KOPT-K1 (cell line): ENCODE data around the gene IGFALS.

Source experiments
- H3K27ac ChIP-seq: fragments of 200-600 bp; sonication (generic); 2 replicates; pipeline ENCODE4 v1.5.1; 2016; ENCODE audit warnings: antibody characterized with exemption, mild to moderate bottlenecking, low read depth, low read length; ENCODE audit not compliant: poor library complexity, severe bottlenecking
- H3K36me3 ChIP-seq: fragments of 200-600 bp; sonication (generic); 2 replicates; pipeline ENCODE4 v1.5.1; 2017; ENCODE audit warnings: antibody characterized with exemption, mild to moderate bottlenecking, low read length, moderate library complexity; ENCODE audit not compliant: insufficient read depth
- H3K9me3 ChIP-seq: fragments of 200-600 bp; sonication (generic); 2 replicates; pipeline ENCODE4 v1.5.1; 2017; ENCODE audit warnings: antibody characterized with exemption, low read length, mild to moderate bottlenecking; ENCODE audit not compliant: insufficient read depth, poor library complexity, severe bottlenecking

IGFALS gene

DNA sequence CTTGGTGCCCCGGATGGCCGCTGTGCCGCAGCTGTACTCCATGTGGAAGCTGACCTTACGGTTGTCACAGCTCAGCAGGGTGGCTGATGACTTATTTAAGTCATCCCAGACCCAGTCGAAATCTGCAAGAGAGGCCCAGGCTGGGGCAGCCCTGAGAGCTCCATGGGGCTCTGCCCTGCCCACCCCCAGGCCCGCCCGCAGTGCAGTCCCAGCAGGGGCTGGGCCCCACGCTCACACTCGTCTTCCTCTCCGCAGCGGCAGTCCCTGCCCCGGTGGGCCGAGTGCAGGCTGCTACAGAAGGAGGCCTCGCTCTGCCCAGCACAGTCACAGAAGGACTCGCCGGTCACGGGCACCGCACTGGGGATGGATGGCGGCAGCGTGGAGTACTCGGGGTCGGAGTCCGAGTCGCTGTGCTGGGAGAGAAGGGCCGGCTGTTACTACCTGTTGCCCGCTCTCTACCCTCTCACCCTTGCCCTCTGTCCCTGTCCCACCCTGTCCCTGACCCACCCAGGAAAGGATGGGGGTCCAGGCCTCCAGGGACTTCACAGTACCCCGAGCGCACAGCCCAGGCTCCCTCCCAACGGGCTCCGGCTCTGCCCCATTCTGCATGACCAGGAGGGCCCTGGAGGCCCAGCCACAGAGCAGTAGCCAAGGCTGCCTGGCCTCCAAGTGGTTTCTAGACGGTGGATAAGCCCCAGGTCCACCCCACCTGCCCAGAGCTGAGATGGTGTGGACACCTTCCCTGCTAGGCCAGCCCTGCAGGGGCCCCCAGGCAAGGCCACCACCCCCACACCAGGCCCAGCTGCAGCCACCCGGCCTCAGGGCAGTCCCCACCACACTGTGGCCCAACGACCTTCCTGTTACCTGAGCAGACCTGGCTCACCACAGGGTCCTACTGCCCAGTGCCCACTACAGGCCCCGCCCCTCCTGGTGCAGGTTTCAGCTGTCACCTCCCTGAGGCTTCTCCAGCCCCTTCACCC is 15.0 kb downstream of the IGFALS start:
- Histone ChIP-seq H3K36me3 (peaks cover 43% of the 10 kb centered on the region; the same call in 1 of the 2 replicates), H3K27ac (no peak overlapping the region), H3K9me3 (no peaks in the 10 kb centered on the region)

DNA sequence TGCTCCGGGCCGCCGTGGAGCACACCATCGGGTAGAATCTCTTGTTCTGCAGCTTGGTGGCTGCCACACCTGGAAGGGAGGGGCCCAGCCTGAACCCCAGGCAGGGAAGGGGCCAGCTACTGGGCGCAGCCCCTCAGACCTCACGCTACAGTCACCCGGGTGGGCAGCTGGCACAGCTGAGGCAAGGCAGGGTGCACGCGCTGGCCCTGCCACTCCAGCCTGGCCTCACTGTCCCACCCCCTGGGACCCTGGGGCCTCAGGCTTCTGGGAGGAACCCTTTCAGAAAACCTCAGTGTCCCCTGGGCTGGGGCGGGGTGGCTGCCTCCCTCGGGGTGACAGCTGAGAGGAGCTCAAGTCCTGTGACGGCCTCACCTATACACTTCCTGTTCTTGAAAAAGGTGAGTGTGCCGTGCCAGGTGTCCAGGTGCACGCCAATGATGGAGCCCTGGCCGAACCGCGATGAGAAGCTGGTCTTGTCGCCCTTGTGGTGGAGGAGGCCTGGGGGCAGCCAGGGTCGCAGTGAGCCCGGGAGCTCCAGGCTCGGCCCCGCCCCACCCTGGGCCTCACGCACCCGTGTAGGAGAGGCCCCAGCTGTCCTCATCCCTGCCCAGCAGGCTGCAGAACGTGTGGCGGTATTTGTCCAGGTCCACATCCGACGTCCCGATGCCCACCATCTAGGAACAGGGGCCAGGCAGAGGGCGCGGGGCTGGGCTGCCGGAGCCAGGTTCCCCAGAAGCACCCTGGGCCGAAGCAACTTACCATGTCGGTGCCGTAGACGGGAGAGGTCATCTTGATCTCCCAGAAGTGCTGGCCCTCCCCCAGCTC is 15.9 kb downstream of the IGFALS start:
- no peaks in the 10 kb centered on the region for H3K9me3 ChIP-seq
- H3K27ac ChIP-seq, result no peak overlapping the region
- peaks cover 43% of the 10 kb centered on the region; the same call in 1 of the 2 replicates for H3K36me3 ChIP-seq

DNA sequence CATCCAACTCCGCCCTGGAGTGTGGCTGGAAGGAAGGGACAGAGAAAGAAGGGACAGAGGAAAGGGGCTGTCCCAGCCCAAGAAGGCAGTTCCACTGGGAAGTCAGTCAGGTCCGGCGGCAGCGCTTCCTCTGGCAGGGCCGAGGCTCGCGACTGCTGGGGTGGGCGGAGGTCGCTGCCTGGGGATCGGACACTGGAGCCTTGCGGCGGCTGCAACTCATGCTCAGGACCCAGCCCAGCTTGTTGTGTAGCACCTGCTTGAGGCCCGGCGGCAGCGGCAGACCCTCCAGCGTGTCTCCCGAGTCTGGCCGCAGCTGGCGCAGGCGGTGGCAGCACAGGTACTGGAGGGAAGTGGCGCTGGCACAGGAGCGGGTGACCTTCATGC is 16.5 kb downstream of the IGFALS start:
- no peak overlapping the region for H3K27ac ChIP-seq
- H3K36me3 ChIP-seq, result peaks cover 43% of the 10 kb centered on the region; the same call in 1 of the 2 replicates
- no peaks in the 10 kb centered on the region for H3K9me3 ChIP-seq

DNA sequence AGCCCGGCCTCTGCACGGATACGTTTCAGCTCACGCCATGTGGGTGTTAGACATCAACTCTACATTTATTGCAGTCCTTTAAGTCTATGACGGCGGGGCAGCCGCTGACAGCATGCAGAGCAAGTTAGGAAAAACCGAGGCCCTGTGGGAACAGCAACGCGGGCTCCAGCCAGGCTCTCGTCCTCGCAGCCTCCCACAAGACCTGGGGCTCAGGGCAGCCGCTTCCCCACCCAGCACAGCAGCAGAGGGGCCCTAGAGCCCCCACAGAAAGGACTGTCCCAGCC is 16.9 kb downstream of the IGFALS start:
- Histone ChIP-seq H3K36me3 (peaks cover 43% of the 10 kb centered on the region; the same call in 1 of the 2 replicates), H3K27ac (no peak overlapping the region), H3K9me3 (no peaks in the 10 kb centered on the region)

DNA sequence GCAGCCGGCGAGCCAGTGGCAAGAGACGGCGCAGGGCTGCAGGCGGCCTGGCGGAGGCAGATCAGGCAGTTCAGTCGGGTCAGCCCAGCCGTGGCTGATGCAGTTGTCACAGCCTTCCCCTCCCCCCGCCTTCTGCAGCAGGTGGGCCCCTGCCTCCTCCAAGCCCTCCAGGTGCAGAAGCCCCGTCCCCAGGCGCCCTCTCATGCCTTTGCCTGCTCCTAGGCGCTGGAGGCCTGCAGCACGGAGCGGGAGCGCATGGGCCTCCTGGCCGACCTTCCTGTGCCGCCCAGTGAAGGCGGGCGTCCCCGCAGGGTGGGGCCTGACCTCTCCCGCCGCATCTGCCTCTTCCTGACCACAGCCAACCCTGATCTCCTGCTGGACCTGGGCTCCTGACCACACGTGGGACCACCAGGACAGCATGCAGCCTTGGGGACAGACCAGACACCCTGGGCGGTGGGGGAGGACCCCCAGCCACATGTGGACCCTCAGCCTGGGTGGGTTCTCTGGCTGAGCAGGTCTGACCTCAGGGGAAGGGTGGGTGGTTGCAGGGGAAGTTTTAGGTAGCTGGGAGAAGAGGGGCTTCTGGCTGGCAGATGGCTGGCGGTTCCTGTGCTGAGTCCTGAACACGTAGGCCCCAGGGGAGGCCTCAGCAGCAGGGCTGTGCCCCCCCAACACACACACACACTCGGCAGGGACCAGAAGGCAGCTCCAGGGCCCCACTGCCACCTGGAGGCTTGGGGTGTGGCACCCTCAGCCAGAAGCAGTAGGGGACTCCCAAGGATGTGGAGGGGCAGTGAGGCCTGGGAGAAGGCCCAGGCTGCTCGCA is 17.4 kb downstream of the IGFALS start:
- peaks cover 43% of the 10 kb centered on the region; the same call in 1 of the 2 replicates for H3K36me3 ChIP-seq
- H3K9me3 ChIP-seq, result no peaks in the 10 kb centered on the region
- no peak overlapping the region for H3K27ac ChIP-seq

DNA sequence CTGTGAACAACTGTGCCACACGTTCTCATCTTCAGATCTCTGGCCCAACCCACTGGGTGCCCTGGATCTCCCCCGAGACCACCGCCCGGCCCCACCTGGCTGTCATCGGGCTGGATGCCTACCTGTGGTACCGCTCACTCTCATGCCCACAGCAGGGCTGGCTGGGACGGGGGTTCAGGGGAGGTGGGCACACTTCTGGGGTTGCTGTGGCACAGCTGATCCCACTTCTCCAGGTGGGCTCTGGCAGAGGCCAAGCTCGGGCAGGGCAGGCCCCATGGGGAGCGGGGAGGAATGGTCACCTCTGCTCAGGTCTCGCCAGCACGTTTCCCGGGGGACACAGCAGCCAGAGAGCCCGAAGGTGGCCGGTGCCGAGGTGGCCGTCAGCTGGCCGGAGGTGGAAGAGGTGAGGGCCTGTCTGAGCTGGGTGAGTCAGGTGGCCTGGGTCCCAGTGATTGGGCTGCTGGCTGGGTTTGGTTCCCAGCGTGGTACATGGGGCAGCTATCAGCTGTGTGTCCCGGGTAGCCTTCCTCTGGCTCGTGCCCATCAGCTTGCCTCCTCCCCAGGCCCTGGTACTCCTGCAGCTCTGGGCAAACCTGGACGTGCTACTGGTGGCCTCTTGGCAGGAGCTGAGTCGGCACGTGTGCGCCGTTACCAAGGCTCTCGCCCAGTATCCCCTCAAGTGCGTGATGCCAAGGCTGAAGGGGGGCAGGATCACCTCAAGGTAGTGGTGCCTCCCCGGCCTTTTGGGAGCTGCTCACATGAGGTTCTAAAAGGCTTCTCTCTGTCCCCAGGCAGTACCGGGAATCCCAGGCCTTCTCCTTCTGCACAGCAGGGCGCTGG is 18.3 kb downstream of the IGFALS start:
- Histone ChIP-seq H3K9me3 (no peaks in the 10 kb centered on the region), H3K36me3 (peaks cover 45% of the 10 kb centered on the region; the same call in 1 of the 2 replicates), H3K27ac (no peak overlapping the region)

DNA sequence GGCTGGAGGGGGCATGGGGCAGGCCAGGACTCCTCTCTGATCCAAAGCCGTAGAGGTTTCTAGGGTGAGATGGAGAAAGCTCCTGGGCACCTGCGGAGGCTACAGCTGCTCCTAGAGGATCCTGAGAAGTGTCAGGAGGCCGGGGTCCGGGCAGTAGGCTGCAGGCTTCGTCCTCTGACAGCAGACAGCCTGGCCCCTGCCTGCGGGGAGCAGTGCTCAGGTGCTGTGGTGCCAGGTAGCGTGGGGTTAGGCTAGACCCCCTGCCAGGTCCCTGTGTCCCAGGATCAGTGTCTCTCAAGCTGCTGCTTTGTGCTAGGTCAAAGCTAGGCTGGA is 19.1 kb downstream of the IGFALS start:
- Histone ChIP-seq H3K27ac (peak overlapping the region; percentile 85), H3K9me3 (no peaks in the 10 kb centered on the region), H3K36me3 (peaks cover 46% of the 10 kb centered on the region; the same call in 1 of the 2 replicates)

DNA sequence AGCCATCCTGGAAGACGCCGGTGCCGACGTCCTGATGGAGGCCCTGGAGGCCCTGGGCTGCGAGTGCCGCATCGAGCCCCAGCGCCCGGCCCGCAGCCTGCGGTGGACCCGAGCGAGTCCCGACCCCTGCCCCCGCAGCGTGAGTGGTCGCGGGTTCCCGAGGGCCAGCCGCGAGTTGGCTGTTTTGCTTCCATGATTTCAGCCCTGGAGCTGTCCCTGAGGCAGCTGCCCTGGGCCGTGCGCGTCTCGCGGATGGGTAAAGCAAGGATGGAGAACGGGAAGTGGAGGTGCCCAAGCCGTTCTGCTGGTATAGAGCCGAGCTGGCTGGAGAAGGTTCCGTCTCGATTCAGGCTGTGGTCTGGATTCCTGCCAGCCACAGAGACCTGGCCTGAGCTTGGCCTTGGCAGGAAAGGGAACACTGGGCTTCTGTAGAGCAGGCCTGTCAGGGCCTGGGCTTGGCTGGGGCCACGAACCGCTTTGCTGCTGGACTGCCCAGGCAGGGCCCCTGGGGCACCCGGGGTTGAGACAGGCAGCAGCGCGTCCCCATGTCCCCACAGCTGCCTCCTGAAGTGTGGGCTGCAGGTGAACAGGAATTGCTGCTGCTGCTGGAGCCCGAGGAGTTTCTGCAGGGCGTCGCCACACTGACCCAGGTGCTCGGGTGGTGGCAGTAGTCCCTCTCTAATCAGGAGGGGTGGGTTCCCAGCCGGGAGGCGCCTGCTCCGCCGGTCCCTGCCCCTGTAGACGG is 19.6 kb downstream of the IGFALS start:
- H3K9me3 ChIP-seq, result no peaks in the 10 kb centered on the region
- H3K27ac ChIP-seq, result peak overlapping the region; percentile 85
- peaks cover 45% of the 10 kb centered on the region; the same call in 1 of the 2 replicates for H3K36me3 ChIP-seq

DNA sequence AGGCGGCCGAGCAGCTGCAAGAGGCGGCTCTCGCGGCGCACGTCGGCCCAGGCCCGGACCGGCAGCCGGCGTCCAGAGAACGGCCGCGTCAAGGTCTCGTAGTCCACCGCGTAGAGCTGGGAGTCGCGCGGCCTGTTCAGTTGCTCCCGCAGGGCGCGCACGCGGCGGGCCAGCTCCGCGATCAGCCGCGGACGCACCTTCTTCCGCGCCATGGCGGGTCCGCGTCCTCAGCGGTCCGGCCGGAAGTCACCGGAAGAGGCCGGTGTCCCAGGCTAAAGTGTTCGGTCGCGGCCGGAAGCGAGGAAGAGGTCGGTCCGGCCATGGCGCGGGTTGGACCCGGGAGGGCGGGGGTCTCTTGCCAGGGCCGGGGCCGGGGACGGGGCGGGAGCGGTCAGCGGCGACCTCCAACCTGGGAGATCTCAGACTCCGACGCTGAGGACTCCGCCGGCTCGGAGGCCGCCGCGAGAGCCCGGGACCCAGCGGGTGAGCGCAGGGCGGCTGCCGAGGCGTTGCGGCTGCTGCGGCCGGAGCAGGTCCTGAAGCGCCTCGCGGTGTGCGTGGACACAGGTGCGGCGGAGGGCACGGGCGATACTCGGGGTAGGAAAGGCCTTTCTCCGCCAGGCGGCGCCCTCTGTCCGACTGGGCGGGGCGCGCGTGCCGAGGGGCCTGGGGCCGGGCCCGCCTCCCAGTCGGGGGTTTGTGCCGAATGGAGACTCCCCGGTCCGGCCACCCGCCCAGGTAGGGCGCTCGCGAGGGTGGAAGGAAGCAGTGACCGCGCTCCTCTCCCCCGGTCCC is 20.4 kb downstream of the IGFALS start, which contains the start of gene MRPS34:
MRPS34 (minus strand) TSS at position 227 of the 795 bp plus-strand sequence; CDS start at position 212, 15 bp downstream.
- Histone ChIP-seq H3K36me3 (peaks cover 52% of the 10 kb centered on the region; the same call in 1 of the 2 replicates), H3K27ac (peak within 1 kb of the TSS; percentile 85), H3K9me3 (no peaks in the 10 kb centered on the region)

DNA sequence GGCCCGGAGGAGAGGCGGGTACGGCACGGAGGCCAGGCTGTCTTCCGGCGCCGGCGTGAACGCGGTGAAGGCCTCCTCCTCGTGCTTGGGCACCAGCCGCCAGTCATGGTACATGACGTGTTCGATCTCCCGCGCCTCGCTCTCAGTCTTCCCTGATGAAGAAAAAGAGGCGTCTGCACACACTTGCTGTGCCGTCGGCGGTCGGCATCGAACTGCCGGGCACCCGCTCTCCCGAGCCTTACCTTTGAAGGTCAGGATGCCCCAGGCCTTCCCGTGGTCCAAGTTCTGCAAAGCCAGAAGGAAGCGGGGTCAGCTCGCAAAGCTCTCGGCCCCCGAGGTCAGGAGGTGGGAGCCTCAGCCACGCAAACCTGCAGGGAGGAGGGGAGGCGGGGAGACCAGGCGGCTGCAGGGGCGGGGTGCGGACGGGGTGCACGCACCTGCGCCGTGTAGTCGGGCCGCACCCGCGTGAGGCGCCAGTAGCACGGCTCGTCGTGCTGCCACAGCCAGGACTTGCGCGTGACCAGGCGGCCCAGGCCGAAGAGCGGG is 21.1 kb downstream of the IGFALS start, which contains the start of gene EME2:
EME2 (plus strand) TSS at position 449 of the 546 bp plus-strand sequence. CDS start 418 bp downstream, outside the sequence.
- Histone ChIP-seq H3K36me3 (peaks cover 52% of the 10 kb centered on the region; the same call in 1 of the 2 replicates), H3K27ac (peak within 1 kb of the TSS; percentile 85), H3K9me3 (no peaks in the 10 kb centered on the region)

DNA sequence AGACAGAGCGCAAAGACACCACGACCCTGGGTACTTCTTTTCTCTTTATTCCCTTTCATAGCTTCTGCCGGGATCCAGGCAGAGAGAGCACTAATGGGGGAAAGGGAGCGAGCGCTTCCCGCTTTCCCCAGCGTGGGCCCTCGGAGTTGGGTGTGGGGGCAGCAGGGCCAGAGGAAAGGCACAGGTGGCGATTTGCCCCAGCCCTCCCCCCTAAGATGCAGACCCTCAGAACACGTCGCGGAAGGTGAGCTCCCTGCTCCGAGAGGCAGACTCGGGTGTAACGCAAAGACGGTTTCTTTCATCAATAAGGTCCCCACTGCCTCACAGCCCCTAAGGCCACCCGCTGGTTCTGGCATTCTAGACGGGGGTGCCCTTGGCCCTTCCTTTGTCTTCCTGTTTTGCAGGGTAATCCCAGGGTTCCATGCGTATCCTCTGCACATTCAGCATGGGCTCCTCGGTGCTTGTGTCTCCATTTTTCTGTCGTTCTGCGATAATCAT is 21.6 kb downstream of the IGFALS start:
- Histone ChIP-seq H3K36me3 (peaks cover 52% of the 10 kb centered on the region; the same call in 1 of the 2 replicates), H3K9me3 (no peaks in the 10 kb centered on the region), H3K27ac (peak overlapping the region; percentile 85)

DNA sequence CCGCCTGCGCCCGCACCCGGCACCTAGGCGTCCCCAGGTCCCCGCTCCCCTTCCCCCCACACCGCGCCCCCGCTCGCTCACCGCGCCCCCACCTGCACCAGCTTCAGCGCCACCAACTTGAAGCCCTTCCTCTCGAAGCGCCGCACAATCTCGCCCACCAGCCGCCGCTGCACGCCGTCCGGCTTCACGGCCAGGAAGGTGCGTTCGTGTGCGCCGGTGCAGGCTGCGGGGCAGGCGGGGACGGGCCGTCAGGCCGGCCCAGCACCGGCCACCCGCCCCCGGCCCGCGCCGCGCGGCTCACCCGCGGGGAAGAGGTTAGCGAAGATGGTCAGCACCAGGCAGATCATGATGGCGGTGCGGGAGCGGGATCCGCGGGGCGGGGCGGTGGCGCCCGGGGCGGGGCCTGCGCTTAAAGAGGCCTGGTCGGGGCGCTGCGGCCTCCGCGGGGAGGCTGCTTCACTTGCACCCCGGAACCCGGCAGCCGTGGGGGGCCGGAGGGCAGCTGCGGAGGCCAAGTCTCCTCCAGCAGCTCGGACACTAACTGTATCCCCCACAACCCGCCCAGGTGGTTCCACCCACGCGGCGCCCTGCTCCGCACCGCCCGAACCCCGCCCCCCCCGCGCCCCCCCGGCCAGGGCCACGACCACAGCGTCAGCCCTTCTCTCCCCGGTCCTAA is 22.2 kb downstream of the IGFALS start, which contains the start of gene NME3:
NME3 (minus strand) TSS at position 356 of the 676 bp plus-strand sequence; CDS start at position 347, 9 bp downstream.
- Histone ChIP-seq H3K27ac (peak within 1 kb of the TSS; percentile 85), H3K36me3 (peaks cover 52% of the 10 kb centered on the region; the same call in 1 of the 2 replicates), H3K9me3 (no peaks in the 10 kb centered on the region)
